Choroid plexus epithelial cell (primary cell): Measurements from ENCODE around the gene MARCHF3.
"Not testable (repeated sequence)": the region's sequence is repeated elsewhere in the genome, so short reads cannot be mapped to it uniquely, and the experiment has no call there.

Source experiments
- DNase-seq: peaks from one replicate; pipeline ENCODE4 v3.0.0-alpha.2; 2010; ENCODE audit warnings: low read depth
- H3K4me3 ChIP-seq: 2 replicates; pipeline ENCODE4 v1.5.1; 2011; ENCODE audit warnings: low read depth, mild to moderate bottlenecking, control low read depth, low read length, moderate library complexity
- TF ChIP-seq, protein P1 (sequence below): conservative IDR thresholded peaks from 2 replicates; pipeline ENCODE4 v1.5.1; 2011; ENCODE audit warnings: low read depth, mild to moderate bottlenecking, control low read depth, inconsistent platforms, low read length, moderate library complexity

Gene MARCHF3

DNA sequence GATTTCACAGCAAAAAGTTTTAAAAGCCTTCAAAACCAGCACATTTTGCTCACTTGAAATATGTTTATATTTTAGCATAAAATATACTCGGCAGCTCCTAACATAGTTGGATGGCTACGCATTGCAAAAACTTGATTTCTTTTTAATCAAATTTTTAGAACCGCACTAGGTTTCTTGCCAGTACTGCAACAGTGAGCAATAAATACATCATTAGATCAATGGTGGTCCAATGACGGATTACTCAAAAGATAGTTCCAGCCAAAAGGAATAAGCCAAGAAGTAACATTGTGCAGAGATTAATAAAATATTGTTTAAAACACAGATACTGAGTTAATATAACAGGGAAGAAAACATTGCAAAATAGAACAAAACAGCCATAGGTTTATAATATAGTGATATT is 5.5 kb downstream of the MARCHF3 start:
- no peak overlapping the region for H3K4me3 ChIP-seq
- DNase-seq, result no peak
- TF ChIP-seq, protein P1, sequence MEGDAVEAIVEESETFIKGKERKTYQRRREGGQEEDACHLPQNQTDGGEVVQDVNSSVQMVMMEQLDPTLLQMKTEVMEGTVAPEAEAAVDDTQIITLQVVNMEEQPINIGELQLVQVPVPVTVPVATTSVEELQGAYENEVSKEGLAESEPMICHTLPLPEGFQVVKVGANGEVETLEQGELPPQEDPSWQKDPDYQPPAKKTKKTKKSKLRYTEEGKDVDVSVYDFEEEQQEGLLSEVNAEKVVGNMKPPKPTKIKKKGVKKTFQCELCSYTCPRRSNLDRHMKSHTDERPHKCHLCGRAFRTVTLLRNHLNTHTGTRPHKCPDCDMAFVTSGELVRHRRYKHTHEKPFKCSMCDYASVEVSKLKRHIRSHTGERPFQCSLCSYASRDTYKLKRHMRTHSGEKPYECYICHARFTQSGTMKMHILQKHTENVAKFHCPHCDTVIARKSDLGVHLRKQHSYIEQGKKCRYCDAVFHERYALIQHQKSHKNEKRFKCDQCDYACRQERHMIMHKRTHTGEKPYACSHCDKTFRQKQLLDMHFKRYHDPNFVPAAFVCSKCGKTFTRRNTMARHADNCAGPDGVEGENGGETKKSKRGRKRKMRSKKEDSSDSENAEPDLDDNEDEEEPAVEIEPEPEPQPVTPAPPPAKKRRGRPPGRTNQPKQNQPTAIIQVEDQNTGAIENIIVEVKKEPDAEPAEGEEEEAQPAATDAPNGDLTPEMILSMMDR, result no peak

DNA sequence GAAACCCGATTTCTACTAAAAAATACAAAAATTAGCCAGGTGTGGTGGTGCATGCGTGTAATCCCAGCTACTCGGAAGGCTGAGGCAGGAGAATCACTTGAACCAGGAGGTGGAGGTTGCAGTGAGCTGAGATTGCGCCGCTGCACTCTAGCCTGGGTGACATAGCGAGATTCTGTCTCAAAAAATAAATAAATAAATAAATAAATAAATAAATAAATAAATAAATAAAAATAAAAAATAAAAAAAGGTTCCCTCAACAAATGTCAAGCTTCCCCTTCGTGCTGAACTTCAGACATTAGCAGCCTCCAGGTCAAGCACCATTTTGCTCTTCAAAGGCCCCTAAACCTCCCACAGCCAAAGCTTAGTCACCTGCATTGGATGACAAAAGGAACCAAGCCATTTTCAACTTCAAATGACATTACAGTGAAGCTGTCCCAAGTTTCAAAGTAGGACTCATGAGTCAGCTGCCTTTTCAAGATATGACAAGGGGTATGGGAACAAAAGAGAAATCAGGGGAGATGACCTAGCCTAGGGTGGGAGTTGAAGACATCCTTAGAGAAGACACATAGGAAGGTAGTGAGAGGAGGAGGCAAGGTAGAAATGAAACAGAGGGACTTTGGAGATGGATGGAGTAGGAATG is 6.7 kb downstream of the MARCHF3 start:
- DNase-seq, H3K4me3 ChIP-seq: not testable (repeated sequence)

DNA sequence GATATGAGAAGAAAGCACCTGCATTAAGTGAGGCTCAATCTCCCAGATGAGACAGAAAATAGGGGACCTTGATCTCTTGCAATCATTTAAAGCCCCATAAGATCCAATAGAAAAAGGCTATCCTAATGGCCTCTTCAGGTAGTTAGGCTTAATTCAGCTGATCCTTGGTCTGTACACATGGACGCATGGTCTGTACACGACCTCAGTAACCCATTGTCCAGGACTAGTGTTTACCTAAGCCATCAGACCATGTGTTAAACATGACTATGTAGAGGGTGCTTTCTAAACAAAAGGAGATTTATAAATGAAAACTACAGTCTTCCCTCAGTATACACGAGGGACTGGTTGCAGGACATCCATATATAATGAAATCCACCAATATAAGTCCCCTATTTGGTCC is 7.5 kb downstream of the MARCHF3 start:
- no peak overlapping the region for H3K4me3 ChIP-seq
- DNase-seq, result no peak
- TF ChIP-seq, protein P1, result no peak

DNA sequence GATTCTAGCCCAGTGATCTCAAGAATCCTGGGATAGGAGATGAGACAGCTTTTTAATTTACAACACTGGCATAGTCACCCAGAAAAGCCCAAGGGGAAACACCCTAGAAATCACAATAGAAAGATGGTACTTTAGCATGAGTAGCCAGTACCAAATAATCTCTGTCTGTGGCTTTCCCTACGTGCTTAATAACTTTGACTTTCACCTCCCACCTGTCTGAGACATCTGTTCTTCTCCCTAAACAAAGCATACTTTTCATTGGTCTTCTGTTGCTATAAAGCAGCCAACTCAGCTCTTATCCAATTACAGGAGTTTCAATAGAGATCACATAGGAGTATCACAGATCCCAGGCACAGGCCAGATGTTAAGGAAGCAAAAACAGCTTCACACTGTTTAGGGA is 10.4 kb downstream of the MARCHF3 start:
- DNase-seq, result no peak
- TF ChIP-seq, protein P1, result no peak
- H3K4me3 ChIP-seq, result no peak overlapping the region

DNA sequence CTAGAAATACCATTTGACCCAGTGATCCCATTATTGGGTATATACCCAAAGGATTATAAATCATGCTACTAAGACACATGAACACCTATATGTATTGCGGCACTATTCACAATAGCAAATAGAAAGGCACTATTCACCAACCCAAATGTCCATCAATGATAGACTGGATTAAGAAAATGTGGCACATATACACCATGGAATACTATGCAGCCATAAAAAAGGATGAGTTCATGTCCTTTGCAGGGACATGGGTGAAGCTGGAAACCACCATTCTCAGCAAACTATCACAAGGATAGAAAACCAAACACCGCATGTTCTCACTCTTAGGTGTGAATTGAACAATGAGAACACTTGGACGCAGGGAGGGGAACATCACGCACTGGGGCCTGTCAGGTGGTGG is 13.6 kb downstream of the MARCHF3 start:
- DNase-seq, H3K4me3 ChIP-seq: not testable (repeated sequence)

DNA sequence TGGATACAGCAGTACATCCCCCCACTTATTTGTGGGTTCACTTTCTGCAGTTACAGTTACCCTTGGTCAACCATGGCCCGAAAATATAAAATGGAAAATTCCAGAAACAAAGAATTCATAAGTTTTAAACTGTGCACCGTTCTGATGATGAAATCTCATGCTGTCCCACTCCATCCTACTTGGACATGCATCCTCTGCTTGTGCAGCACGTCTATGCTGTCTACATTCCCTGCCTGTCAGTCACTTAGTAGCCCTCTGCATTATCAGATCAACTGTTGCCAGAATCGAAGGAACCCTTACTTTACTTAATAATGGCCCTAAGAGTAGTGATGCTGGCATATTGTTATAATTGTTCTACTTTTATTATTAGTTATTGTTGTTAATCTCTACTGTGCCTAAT is 14.6 kb downstream of the MARCHF3 start:
- H3K4me3 ChIP-seq, result no peak overlapping the region
- DNase-seq, result no peak
- TF ChIP-seq, protein P1, result no peak

DNA sequence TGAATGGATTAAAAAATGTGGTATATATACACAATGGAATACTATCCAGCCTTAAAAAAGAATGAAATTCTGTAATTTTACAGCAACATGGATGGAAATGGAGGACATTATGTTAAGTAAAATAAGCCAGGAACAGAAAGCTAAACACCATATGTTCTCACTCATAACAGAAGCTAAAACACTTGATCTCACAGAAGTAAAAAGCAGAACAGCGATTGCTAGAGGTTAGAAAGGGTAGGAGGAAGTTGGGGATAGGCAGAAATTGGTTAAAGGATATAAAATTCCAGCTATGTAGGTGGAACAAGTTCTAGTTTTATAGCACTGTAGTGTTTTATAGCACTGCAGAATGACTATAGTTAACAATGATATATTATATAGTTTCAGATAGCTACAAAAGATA is 15.8 kb downstream of the MARCHF3 start:
- TF ChIP-seq, protein P1, result no peak
- no peak overlapping the region for H3K4me3 ChIP-seq
- no peak for DNase-seq

DNA sequence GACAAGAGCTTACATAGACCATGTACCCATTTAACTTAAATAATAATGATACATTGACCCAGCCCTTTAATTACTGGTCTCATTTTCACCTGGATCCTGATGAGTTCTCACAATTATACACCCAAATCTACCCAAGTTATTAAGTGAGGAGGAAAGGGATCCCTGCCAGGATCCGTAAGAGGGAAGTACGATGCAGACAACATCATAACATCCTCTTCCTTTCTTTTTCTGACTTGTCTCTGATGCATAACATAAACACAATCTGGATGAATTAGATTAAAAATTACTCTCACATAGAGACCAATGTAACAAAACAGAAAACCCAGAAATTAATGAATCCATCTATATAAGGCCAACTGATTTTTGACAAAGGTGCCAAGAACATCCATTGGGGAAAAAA is 17.0 kb downstream of the MARCHF3 start:
- no peak overlapping the region for H3K4me3 ChIP-seq
- TF ChIP-seq, protein P1, result no peak
- no peak for DNase-seq
